GM18505 (cell line): ENCODE results near the gene C10orf67.
"Not testable (repeated sequence)": the region's sequence is repeated elsewhere in the genome, so short reads cannot be mapped to it uniquely, and the experiment has no call there.

Source experiments
- ATAC-seq: cut with Tn5 transposase; IDR thresholded peaks from one replicate; pipeline ENCODE4 v1.9.1; 2021; ENCODE audit not compliant: unreplicated experiment
- POLR2A ChIP-seq: IDR thresholded peaks from 4 replicates; pipeline ENCODE4 v1.6.1; 2011; ENCODE audit warnings: borderline replicate concordance; ENCODE audit not compliant: insufficient read depth, insufficient read length; ENCODE audit errors: extremely low read depth

The C10orf67 gene

GRCh38 chr10:23258516-23258915, 86.1 kb downstream of the C10orf67 start:
- no peak for ATAC-seq
- TF ChIP-seq POLR2A, result no peak

- no peak for TF ChIP-seq POLR2A
- ATAC-seq, result no peak
Measured at GRCh38 chr10:23253780-23254179, 90.8 kb downstream of the C10orf67 start.

GRCh38 chr10:23252859-23253258, 91.7 kb downstream of the C10orf67 start:
- ATAC-seq, result not testable (repeated sequence)

GRCh38 chr10:23241779-23242178, 102.8 kb downstream of the C10orf67 start:
- ATAC-seq, result not testable (repeated sequence)

- ATAC-seq, result no peak
- no peak for TF ChIP-seq POLR2A
Measured at GRCh38 chr10:23238015-23238414, 106.6 kb downstream of the C10orf67 start.

GRCh38 chr10:23230582-23230981, 114.0 kb downstream of the C10orf67 start:
- TF ChIP-seq POLR2A, result no peak
- no peak for ATAC-seq

- no peak for TF ChIP-seq POLR2A
- no peak for ATAC-seq
Measured at GRCh38 chr10:23217471-23217870, 127.1 kb downstream of the C10orf67 start.

GRCh38 chr10:23205972-23206642, 138.5 kb downstream of the C10orf67 start:
- no peak for ATAC-seq
- TF ChIP-seq POLR2A, result no peak

GRCh38 chr10:23204773-23205172, 139.8 kb downstream of the C10orf67 start:
- no peak for TF ChIP-seq POLR2A
- no peak for ATAC-seq

- no peak for ATAC-seq
- no peak for TF ChIP-seq POLR2A
Measured at GRCh38 chr10:23203369-23204325, 140.9 kb downstream of the C10orf67 start.

GRCh38 chr10:23202779-23203178, 141.8 kb downstream of the C10orf67 start:
- ATAC-seq, result no peak
- no peak for TF ChIP-seq POLR2A

- no peak for TF ChIP-seq POLR2A
- no peak for ATAC-seq
Measured at GRCh38 chr10:23201837-23202236, 142.8 kb downstream of the C10orf67 start.

GRCh38 chr10:23200997-23201652, 143.5 kb downstream of the C10orf67 start:
- ATAC-seq, result no peak
- no peak for TF ChIP-seq POLR2A

- ATAC-seq, result no peak
- TF ChIP-seq POLR2A, result no peak
Measured at GRCh38 chr10:23200586-23200985, 144.0 kb downstream of the C10orf67 start.
